BE2C (cell line): ENCODE results near the gene PREB.

Source experiments
- DNase-seq: peaks from one replicate; pipeline ENCODE4 v3.0.0-alpha.2; 2020
- H3K27me3 ChIP-seq: fragments of 250-450 bp; sonication (Bioruptor Pico); 2 replicates; pipeline ENCODE4 v1.5.1; 2020; ENCODE audit warnings: mild to moderate bottlenecking
- H3K36me3 ChIP-seq: fragments of 250-450 bp; sonication (Bioruptor Pico); 2 replicates; pipeline ENCODE4 v1.5.1; 2020; ENCODE audit warnings: mild to moderate bottlenecking
- H3K4me1 ChIP-seq: fragments of 250-450 bp; sonication (Bioruptor Pico); 2 replicates; pipeline ENCODE4 v1.5.1; 2020
- H3K4me3 ChIP-seq: 2 replicates; pipeline ENCODE4 v1.5.1; 2011; ENCODE audit warnings: low read depth, low read length
- H3K9me3 ChIP-seq: fragments of 250-450 bp; sonication (Bioruptor Pico); 2 replicates; pipeline ENCODE4 v1.5.1; 2020
- CTCF ChIP-seq: IDR thresholded peaks from 2 replicates; pipeline ENCODE4 v1.5.1; 2012; ENCODE audit warnings: mild to moderate bottlenecking, low read depth, low read length

PREB gene

GRCh38 chr2:27102329-27102728, 32.1 kb downstream of the PREB start:
- no peaks in the 10 kb centered on the region for H3K36me3 ChIP-seq

GRCh38 chr2:27100036-27100435, 34.4 kb downstream of the PREB start:
- peaks cover 6% of the 10 kb centered on the region for H3K4me1 ChIP-seq
- no peaks in the 10 kb centered on the region for H3K9me3 ChIP-seq
- no peak overlapping the region for H3K4me3 ChIP-seq
- H3K27me3 ChIP-seq: no peaks in the 10 kb centered on the region
- TF ChIP-seq CTCF: no peak
- no peaks in the 10 kb centered on the region for H3K36me3 ChIP-seq
- DNase-seq: no peak

More at GRCh38 chr2:27102329-27102728, 32.1 kb downstream of the PREB start:
- no peak for TF ChIP-seq CTCF
- Histone ChIP-seq H3K4me3 (no peak overlapping the region), H3K4me1 (no peaks in the 10 kb centered on the region), H3K27me3 (no peaks in the 10 kb centered on the region), H3K9me3 (no peaks in the 10 kb centered on the region)
- no peak for DNase-seq

- no peaks in the 10 kb centered on the region for H3K27me3 ChIP-seq
- no peaks in the 10 kb centered on the region for H3K36me3 ChIP-seq
- DNase-seq: no peak
- H3K4me3 ChIP-seq: no peak overlapping the region
- no peak for TF ChIP-seq CTCF
- H3K4me1 ChIP-seq: peaks cover 6% of the 10 kb centered on the region
- H3K9me3 ChIP-seq: no peaks in the 10 kb centered on the region
Observed at GRCh38 chr2:27099334-27099955, 35.0 kb downstream of the PREB start.

- no peak for DNase-seq
- no peak for TF ChIP-seq CTCF
- Histone ChIP-seq H3K27me3 (no peaks in the 10 kb centered on the region), H3K4me1 (peaks cover 6% of the 10 kb centered on the region), H3K9me3 (no peaks in the 10 kb centered on the region), H3K36me3 (no peaks in the 10 kb centered on the region), H3K4me3 (no peak overlapping the region)
Observed at GRCh38 chr2:27097341-27097740, 37.1 kb downstream of the PREB start.

GRCh38 chr2:27096748-27097297, 37.6 kb downstream of the PREB start:
- Histone ChIP-seq H3K4me3 (no peak overlapping the region), H3K27me3 (no peaks in the 10 kb centered on the region), H3K36me3 (no peaks in the 10 kb centered on the region), H3K4me1 (peaks cover 6% of the 10 kb centered on the region), H3K9me3 (no peaks in the 10 kb centered on the region)
- TF ChIP-seq CTCF: no peak
- DNase-seq: no peak
